ENCODE data around the gene DDX1.

DNA sequence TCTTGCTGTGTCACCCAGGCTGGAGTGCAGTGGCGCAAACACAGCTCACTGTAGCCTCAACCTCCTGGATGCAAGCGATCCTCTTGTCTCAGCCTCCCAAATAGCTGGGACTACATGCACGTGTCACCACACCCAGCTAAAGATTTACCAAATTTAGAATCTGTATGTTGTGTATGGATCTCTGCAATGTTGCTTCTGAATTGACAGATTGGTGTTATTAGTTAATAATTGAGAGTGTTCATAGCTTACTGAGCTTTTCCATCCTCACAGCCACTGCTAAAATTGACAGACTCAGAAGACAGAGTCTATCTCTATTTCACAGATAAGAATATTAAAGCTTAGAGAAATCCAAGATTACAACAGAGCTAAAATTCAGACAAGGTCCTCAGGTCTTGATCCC lies 26.3 kb upstream of the DDX1 start:
- TF ChIP-seq EZH2phosphoT487 (IDR thresholded peaks at IDR 0.05; ENCODE audit: insufficient read depth, low read depth): no peak
- TF ChIP-seq EZH2 (IDR thresholded peaks at IDR 0.05; ENCODE audit: insufficient read depth, poor library complexity, severe bottlenecking): no peak

Data from GM23248 (cell line).